MM.1S (cell line): ENCODE results near the gene KDM4C.
"Not testable (repeated sequence)": the region's sequence is repeated elsewhere in the genome, so short reads cannot be mapped to it uniquely, and the experiment has no call there.

Source experiments
- DNase-seq: peaks from one replicate; pipeline ENCODE4 v3.0.0-alpha.2; 2015
- H2AFZ ChIP-seq: fragments of 300-600 bp; sonication (generic); 2 replicates; pipeline ENCODE4 v1.6.0; 2016; ENCODE audit warnings: antibody characterized with exemption, low read length
- H3F3A ChIP-seq: fragments of 300-600 bp; sonication (generic); 2 replicates; pipeline ENCODE4 v1.6.1; 2016; ENCODE audit warnings: mild to moderate bottlenecking, antibody characterized with exemption, low read length, moderate library complexity, mixed read lengths; ENCODE audit not compliant: insufficient read depth
- H3K27ac ChIP-seq: fragments of 300-600 bp; sonication (generic); 2 replicates; pipeline ENCODE4 v1.5.1; 2016; ENCODE audit warnings: mild to moderate bottlenecking, low read length
- H3K27me3 ChIP-seq: fragments of 300-600 bp; sonication (generic); replicated peaks from 2 replicates; pipeline ENCODE4 v1.6.0; 2016; ENCODE audit warnings: low read length; ENCODE audit not compliant: insufficient read depth
- H3K36me3 ChIP-seq: fragments of 300-600 bp; sonication (generic); replicated peaks from 2 replicates; pipeline ENCODE4 v1.6.1; 2016; ENCODE audit warnings: mild to moderate bottlenecking, low read length, mixed read lengths; ENCODE audit not compliant: insufficient read depth
- H3K4me1 ChIP-seq: fragments of 300-600 bp; sonication (generic); 2 replicates; pipeline ENCODE4 v1.6.1; 2016; ENCODE audit warnings: low read length, mixed read lengths
- H3K4me2 ChIP-seq: fragments of 300-600 bp; sonication (generic); 2 replicates; pipeline ENCODE4 v1.6.0; 2016; ENCODE audit warnings: low read depth, low read length
- H3K4me3 ChIP-seq: fragments of 300-600 bp; sonication (generic); 2 replicates; pipeline ENCODE4 v1.5.1; 2016; ENCODE audit warnings: low read length, mixed read lengths
- H3K79me2 ChIP-seq: fragments of 300-600 bp; sonication (generic); 2 replicates; pipeline ENCODE4 v1.6.1; 2016; ENCODE audit warnings: mixed run types, low read length, mixed read lengths
- H3K9ac ChIP-seq: fragments of 300-600 bp; sonication (generic); 2 replicates; pipeline ENCODE4 v1.6.1; 2016; ENCODE audit warnings: low read length, mixed read lengths
- H3K9me2 ChIP-seq: fragments of 300-600 bp; sonication (generic); replicated peaks from 2 replicates; pipeline ENCODE4 v1.6.1; 2016; ENCODE audit warnings: mild to moderate bottlenecking, low read length, mixed read lengths; ENCODE audit not compliant: insufficient read depth
- H3K9me3 ChIP-seq: fragments of 300-600 bp; sonication (generic); replicated peaks from 2 replicates; pipeline ENCODE4 v1.6.1; 2016; ENCODE audit warnings: mild to moderate bottlenecking, low read length, mixed read lengths; ENCODE audit not compliant: insufficient read depth
- H4K20me1 ChIP-seq: fragments of 300-600 bp; sonication (generic); 2 replicates; pipeline ENCODE4 v1.6.1; 2016; ENCODE audit warnings: mild to moderate bottlenecking, low read length, moderate library complexity, mixed read lengths; ENCODE audit not compliant: insufficient read depth
- EZH2 ChIP-seq: fragments of 300-600 bp; sonication (generic); optimal IDR thresholded peaks from 2 replicates; pipeline ENCODE3; 2017; ENCODE audit warnings: low read depth, mild to moderate bottlenecking, antibody characterized with exemption, low read length, mixed read lengths
- EZH2phosphoT487 ChIP-seq: fragments of 300-600 bp; sonication (generic); IDR thresholded peaks from 2 replicates; pipeline ENCODE4 v1.6.1; 2018; ENCODE audit warnings: antibody characterized with exemption, low read length
- TF ChIP-seq, protein P1 (sequence below): fragments of 300-600 bp; sonication (generic); IDR thresholded peaks from 2 replicates; pipeline ENCODE4 v1.5.1; 2016; ENCODE audit warnings: antibody characterized with exemption, low read length, mixed read lengths

The KDM4C gene

DNA sequence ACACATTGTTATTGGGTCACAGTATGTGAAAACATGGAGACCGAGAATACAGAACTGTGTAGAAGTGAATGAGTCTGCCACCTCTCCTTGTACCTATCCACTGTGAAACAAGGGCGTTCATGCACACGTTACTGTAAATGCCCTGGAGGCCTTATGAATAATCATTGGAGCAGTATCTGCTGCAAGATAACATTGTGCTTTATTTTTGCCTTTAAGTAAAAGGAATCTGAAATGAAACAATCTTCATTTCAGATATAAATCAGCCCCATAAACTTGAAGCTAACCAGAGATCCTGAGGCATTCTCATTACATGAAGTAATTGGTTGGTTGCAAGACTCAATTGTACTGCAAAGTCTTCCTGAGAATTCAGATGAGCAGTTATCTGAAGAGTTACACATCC is 419.6 kb downstream of the KDM4C start:
- no peaks in the 10 kb centered on the region for H3K9me2 ChIP-seq
- H3K79me2 ChIP-seq, result no peaks in the 10 kb centered on the region
- H3K4me3 ChIP-seq, result no peak overlapping the region
- H3F3A ChIP-seq, result no peaks in the 10 kb centered on the region
- no peak overlapping the region for H2AFZ ChIP-seq
- H4K20me1 ChIP-seq, result no peaks in the 10 kb centered on the region
- H3K27me3 ChIP-seq, result no peaks in the 10 kb centered on the region
- H3K9ac ChIP-seq, result no peak overlapping the region
- H3K27ac ChIP-seq, result no peak overlapping the region
- H3K4me1 ChIP-seq, result no peaks in the 10 kb centered on the region
- DNase-seq, result no peak
- TF ChIP-seq, protein P1, sequence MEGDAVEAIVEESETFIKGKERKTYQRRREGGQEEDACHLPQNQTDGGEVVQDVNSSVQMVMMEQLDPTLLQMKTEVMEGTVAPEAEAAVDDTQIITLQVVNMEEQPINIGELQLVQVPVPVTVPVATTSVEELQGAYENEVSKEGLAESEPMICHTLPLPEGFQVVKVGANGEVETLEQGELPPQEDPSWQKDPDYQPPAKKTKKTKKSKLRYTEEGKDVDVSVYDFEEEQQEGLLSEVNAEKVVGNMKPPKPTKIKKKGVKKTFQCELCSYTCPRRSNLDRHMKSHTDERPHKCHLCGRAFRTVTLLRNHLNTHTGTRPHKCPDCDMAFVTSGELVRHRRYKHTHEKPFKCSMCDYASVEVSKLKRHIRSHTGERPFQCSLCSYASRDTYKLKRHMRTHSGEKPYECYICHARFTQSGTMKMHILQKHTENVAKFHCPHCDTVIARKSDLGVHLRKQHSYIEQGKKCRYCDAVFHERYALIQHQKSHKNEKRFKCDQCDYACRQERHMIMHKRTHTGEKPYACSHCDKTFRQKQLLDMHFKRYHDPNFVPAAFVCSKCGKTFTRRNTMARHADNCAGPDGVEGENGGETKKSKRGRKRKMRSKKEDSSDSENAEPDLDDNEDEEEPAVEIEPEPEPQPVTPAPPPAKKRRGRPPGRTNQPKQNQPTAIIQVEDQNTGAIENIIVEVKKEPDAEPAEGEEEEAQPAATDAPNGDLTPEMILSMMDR, result no peak
- H3K36me3 ChIP-seq, result no peaks in the 10 kb centered on the region
- no peak overlapping the region for H3K4me2 ChIP-seq
- no peaks in the 10 kb centered on the region for H3K9me3 ChIP-seq

DNA sequence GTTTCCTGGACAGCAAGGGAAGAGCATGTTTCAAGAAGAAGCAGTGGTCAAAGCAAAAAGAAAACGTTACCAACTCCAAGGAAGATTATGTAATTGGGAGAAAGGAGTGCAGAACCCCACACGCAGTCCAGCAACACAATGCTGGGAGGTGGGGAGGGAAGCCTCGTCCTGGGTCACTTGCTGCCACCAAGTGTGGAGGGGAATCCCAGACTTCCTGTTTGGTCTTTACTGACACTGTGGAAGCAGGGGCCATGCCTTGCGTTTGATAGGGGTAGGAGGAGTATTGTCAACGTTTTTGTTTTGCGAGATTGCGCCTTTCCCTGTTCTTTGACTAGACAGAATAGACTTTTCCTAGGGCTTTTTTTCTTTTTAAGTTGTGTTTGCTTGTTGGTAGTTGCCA is 421.0 kb downstream of the KDM4C start:
- no peak for TF ChIP-seq EZH2phosphoT487
- H3K36me3 ChIP-seq, result no peaks in the 10 kb centered on the region

DNA sequence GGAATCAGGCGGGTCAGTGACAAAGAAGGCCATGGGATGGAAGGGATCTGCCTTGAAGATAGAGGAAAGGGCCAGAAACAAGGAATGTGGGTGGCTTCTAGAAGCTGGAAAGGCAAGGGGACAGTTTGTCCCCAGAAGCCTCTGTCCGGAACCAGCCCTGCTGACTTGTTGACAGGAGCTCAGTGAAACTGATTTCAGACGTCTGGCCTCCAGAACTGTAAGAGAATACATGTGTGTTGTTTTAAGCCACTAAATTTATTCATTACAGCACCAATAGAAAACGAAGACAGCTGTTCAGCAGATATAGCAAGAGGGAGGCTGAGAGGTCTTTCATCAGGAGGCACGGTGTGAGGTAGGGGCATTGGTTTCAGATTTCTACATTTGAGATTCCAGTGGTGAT is 422.5 kb downstream of the KDM4C start:
- Histone ChIP-seq H3K79me2 (no peaks in the 10 kb centered on the region), H4K20me1 (no peaks in the 10 kb centered on the region), H3K4me2 (no peak overlapping the region), H2AFZ (no peak overlapping the region), H3K9me2 (no peaks in the 10 kb centered on the region), H3K27ac (no peak overlapping the region), H3K9me3 (no peaks in the 10 kb centered on the region), H3K27me3 (no peaks in the 10 kb centered on the region), H3K4me1 (no peaks in the 10 kb centered on the region), H3F3A (no peaks in the 10 kb centered on the region), H3K36me3 (no peaks in the 10 kb centered on the region), H3K9ac (no peak overlapping the region), H3K4me3 (no peak overlapping the region)
- no peak for DNase-seq
- TF ChIP-seq EZH2 (no peak), EZH2phosphoT487 (no peak)
- TF ChIP-seq, protein P1, result no peak

More for the DNA sequence above, 421.0 kb downstream of the KDM4C start:
- Histone ChIP-seq H3K27me3 (no peaks in the 10 kb centered on the region), H3K4me1 (no peaks in the 10 kb centered on the region), H3K9ac (no peak overlapping the region), H4K20me1 (no peaks in the 10 kb centered on the region), H2AFZ (no peak overlapping the region), H3K9me2 (no peaks in the 10 kb centered on the region), H3K4me3 (no peak overlapping the region), H3K27ac (no peak overlapping the region), H3K9me3 (no peaks in the 10 kb centered on the region), H3K79me2 (no peaks in the 10 kb centered on the region), H3K4me2 (no peak overlapping the region), H3F3A (no peaks in the 10 kb centered on the region)
- DNase-seq, result no peak

DNA sequence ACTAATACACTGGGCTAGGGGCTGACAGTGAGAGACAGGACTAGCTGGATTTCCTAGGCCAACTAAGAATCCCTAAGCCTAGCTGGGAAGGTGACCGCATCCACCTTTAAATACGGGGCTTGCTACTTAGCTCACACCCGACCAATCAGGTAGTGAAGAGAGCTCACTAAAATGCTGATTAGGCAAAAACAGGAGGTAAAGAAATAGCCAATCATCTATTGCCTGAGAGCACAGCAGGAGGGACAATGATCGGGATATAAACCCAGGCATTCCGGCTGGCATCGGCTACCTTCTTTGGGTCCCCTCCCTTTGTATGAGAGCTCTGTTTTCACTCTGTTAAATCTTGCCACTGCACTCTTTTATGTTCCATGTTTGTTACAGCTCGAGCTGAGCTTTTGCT is 425.4 kb downstream of the KDM4C start:
- H3K4me2 ChIP-seq, H3K9me2 ChIP-seq, H4K20me1 ChIP-seq, H3K79me2 ChIP-seq, H3K4me1 ChIP-seq, H2AFZ ChIP-seq, H3K4me3 ChIP-seq, H3K9ac ChIP-seq, H3K27ac ChIP-seq, H3F3A ChIP-seq, H3K27me3 ChIP-seq, DNase-seq, H3K36me3 ChIP-seq, H3K9me3 ChIP-seq: not testable (repeated sequence)
